Measurements from ENCODE around the gene OR2AJ1. TPM values are rescaled to one million over a fixed set of nuclear protein-coding genes. Genes with fewer than 3 reads are reported as not detected.

The OR2AJ1 gene
- not detected for total RNA-seq

GRCh38 chr1:247924868-247925267 lies at the start of gene OR2AJ1:
OR2AJ1 (plus strand) TSS chr1:247924889; CDS start chr1:247933769, 8,880 bp downstream.
- ATAC-seq = no peak

GRCh38 chr1:247883346-247883745 lies 41.3 kb upstream of the OR2AJ1 start:
- ATAC-seq = no peak

- no peak for ATAC-seq
Measured at GRCh38 chr1:247884797-247885413, 39.8 kb upstream of the OR2AJ1 start.

- no peak for ATAC-seq
Measured at GRCh38 chr1:247895163-247895637, 29.5 kb upstream of the OR2AJ1 start, which contains the start of gene OR2W3. OR2W3 (plus strand) TSS chr1:247895587; CDS start chr1:247895587, 0 bp downstream.

- ATAC-seq = peak; percentile 20
Measured at GRCh38 chr1:247895976-247896375, 28.7 kb upstream of the OR2AJ1 start.

- ATAC-seq = no peak
Measured at GRCh38 chr1:247904122-247904521, 20.6 kb upstream of the OR2AJ1 start.

GRCh38 chr1:247905181-247905580 lies 19.5 kb upstream of the OR2AJ1 start:
- ATAC-seq = no peak

- no peak for ATAC-seq
Measured at GRCh38 chr1:247905910-247906503, 18.7 kb upstream of the OR2AJ1 start.

GRCh38 chr1:247906504-247907047 lies 18.1 kb upstream of the OR2AJ1 start:
- ATAC-seq = peak; percentile 69

- no peak for ATAC-seq
Measured at GRCh38 chr1:247908766-247909165, 15.9 kb upstream of the OR2AJ1 start.

- no peak for ATAC-seq
Measured at GRCh38 chr1:247913786-247914185, 10.9 kb upstream of the OR2AJ1 start.

GRCh38 chr1:247914941-247915662 lies 9.6 kb upstream of the OR2AJ1 start:
- ATAC-seq = no peak

- no peak for ATAC-seq
Measured at GRCh38 chr1:247919952-247920351, 4.7 kb upstream of the OR2AJ1 start, which contains the start of gene OR2T8. OR2T8 (plus strand) TSS chr1:247920252; CDS start chr1:247921018, 766 bp downstream.

GRCh38 chr1:247923941-247924340 lies 748 bp upstream of the OR2AJ1 start:
- ATAC-seq = no peak

GRCh38 chr1:247933989-247934388 lies 9.3 kb downstream of the OR2AJ1 start:
- no peak for ATAC-seq

- ATAC-seq = no peak
Measured at GRCh38 chr1:247935781-247936180, 11.1 kb downstream of the OR2AJ1 start.

- no peak for ATAC-seq
Measured at GRCh38 chr1:247936415-247936814, 11.7 kb downstream of the OR2AJ1 start.

GRCh38 chr1:247936965-247937734 lies 12.5 kb downstream of the OR2AJ1 start:
- ATAC-seq = peak; percentile 84

- ATAC-seq = no peak
Measured at GRCh38 chr1:247942624-247943023, 17.9 kb downstream of the OR2AJ1 start.

- no peak for ATAC-seq
Measured at GRCh38 chr1:247948558-247948957, 23.9 kb downstream of the OR2AJ1 start, which contains the start of gene OR2L8. OR2L8 (plus strand) TSS chr1:247948858; CDS start chr1:247948858, 0 bp downstream.

- ATAC-seq = no peak
Measured at GRCh38 chr1:247953408-247953807, 28.7 kb downstream of the OR2AJ1 start.

- ATAC-seq = no peak
Measured at GRCh38 chr1:247961791-247962190, 37.1 kb downstream of the OR2AJ1 start.

Data from esophagus mucosa (tissue), 1 donor.